GM10266 (cell line): Measurements from ENCODE around the gene FFAR2.
"Not testable (repeated sequence)": the region's sequence is repeated elsewhere in the genome, so short reads cannot be mapped to it uniquely, and the experiment has no call there.

Experiments
- DNase-seq: peaks from one replicate; pipeline ENCODE4 v3.0.0; 2012; ENCODE audit errors: extremely low spot score
- TF ChIP-seq, protein P1 (sequence below): IDR thresholded peaks from 2 replicates; pipeline ENCODE4 v1.5.1; 2012; ENCODE audit warnings: mild to moderate bottlenecking, low read depth; ENCODE audit not compliant: control insufficient read depth, insufficient read depth; ENCODE audit errors: missing control alignments

Gene FFAR2

GRCh38 chr19:35458192-35458591, 10.1 kb downstream of the FFAR2 start:
- no peak for DNase-seq
- TF ChIP-seq, protein P1, sequence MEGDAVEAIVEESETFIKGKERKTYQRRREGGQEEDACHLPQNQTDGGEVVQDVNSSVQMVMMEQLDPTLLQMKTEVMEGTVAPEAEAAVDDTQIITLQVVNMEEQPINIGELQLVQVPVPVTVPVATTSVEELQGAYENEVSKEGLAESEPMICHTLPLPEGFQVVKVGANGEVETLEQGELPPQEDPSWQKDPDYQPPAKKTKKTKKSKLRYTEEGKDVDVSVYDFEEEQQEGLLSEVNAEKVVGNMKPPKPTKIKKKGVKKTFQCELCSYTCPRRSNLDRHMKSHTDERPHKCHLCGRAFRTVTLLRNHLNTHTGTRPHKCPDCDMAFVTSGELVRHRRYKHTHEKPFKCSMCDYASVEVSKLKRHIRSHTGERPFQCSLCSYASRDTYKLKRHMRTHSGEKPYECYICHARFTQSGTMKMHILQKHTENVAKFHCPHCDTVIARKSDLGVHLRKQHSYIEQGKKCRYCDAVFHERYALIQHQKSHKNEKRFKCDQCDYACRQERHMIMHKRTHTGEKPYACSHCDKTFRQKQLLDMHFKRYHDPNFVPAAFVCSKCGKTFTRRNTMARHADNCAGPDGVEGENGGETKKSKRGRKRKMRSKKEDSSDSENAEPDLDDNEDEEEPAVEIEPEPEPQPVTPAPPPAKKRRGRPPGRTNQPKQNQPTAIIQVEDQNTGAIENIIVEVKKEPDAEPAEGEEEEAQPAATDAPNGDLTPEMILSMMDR: no peak

DNA sequence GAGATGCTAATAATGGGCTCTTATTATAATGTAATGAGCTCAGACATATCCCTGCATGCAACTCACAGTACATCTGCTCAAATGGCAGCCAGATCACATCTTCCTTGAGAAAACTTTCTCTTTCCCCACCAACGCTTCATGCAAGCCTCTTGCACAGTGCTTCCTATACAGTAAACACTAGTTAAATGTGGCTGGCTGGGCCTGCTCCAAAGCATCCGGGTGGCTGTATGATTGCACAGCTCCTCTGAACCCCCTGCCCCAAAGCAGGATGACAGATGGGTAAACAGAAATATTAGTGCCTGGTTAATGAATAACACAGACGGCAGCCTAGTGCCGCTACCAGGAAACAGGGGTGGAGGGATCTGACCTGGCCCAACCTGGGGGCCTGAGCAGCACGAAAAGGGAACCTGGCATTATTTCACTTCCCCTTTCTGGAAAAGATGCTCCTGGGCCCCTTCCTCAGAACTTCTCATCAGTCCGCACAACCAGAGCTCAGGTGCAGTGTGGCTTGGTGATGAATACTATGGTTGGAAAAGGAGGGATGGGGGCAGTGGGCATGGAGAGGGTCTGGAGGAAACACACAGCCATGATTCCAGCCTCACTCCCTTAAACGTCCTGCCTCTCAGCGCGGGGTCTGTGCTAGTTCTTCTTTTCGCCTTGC, 10.8 kb downstream of the FFAR2 start:
- TF ChIP-seq, protein P1: no peak
- no peak for DNase-seq

DNA sequence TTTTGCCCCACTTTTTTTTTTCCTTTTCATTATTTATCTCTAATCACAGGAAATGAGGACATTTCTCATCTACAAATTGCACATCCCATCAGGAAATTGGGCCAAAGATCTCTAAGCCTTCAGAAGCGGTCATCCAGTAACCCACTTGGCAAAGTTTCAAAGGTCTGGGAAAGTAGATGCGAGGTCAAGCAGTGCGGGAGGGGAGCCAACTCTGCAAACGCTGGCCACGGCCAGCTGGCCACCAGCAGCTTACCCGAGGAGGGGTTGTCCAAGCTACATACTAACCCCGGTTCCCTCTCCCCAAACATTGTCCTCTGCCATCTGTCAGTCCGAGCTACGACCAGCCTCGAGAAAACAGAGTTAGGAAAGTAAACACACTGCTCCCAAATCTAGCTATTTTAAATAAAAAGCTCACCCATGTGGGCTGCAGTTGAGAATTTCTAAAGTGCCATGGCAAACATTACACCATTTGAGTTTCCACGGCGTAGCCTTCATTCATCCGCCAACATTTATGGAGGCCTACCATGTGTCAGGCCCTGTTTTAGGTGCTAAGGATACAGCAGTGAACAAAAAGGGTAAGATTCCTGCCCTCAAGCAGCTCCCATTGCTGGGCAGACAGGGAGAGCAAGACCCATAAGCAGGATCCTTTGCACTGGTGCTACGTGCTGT, 11.5 kb downstream of the FFAR2 start:
- DNase-seq: no peak
- TF ChIP-seq, protein P1: no peak

DNA sequence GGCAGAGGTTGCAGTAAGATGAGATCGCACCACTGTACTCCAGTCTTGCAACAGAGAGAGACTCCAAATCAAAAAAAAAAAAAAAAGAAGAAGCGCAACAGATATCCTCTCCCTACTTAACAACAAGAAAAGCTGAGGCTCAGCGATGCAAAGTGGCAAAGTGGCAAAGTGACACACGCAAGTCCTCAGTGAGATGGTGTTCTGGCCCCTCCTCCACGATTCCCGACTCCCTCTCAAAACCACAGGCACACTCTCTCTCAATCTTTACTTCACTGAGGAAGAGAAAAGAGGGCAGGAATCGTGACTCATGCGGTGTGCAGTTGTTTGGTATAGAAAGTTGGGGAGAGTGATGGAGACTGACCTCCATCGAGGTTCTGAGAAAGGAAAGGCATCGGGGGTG, 12.6 kb downstream of the FFAR2 start:
- DNase-seq: no peak
- TF ChIP-seq, protein P1: no peak

GRCh38 chr19:35461060-35461459, 13.0 kb downstream of the FFAR2 start:
- TF ChIP-seq, protein P1: no peak
- DNase-seq: no peak

DNA sequence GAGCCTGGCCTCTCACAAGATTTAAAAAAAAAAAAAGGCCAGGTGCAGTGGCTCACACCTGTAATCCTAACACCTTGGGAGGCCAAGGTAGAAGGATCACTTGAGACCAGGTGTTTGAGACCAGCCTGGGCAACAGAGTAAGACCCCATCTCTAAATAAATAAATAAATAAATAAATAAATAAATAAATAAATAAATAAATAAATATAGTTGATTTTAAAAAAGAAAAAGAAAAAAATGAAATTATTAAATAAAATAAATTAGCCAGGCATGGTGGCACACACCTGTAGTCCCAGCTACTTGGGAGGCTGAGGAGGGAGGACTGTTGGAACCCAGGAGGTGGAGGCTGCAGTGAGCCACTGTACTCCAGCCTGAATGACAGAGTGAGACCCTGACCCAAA, 13.7 kb downstream of the FFAR2 start:
- DNase-seq: not testable (repeated sequence)

DNA sequence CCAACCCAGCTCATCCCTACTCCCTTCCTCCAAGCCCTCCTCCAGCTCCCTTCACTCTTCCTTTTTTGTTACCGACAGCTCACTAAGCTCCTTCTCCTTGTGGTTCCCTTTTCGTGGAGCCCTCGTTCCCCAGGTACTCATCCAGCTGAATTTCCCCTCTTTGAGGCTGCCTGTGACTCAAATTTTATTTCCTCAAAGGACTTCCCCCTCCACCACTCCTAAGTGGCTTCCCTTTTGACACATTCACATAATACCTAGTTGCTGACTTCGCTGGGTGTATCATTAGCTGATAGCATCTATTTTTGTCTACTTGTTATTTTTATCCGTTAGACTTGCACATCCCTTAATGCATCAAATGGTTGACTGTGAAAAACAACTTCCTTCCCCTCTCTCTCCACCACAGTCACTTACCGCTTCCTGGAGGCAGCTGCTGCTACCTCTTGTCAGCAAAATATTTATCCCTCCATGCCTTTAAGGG, 14.5 kb downstream of the FFAR2 start:
- peak; percentile 70 for DNase-seq
- TF ChIP-seq, protein P1: no peak

DNA sequence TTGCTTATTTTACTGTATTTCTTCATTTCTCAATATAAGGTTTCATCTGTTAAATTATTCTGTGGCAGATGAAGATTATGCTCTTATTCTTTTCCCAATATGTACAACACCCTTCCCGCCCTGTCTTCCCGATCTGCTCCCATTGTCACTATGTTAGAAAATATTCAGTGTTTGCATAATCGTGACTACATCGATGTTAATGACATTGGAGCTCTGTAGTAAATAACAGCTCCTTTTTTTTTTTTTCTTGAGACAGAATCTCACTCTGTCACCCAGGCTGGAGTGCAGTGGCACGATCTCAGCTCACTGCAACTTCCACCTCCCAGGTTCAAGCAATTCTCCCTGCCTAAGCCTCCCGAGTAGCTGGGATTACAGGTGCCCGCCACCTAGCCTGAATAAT, 14.9 kb downstream of the FFAR2 start:
- DNase-seq: not testable (repeated sequence)
